Raji (cell line): ENCODE data around the gene MAFB.

Source experiments
- POLR2A ChIP-seq: IDR thresholded peaks from 2 replicates; pipeline ENCODE4 v1.6.1; 2011; ENCODE audit warnings: low read depth, low read length, control low read depth; ENCODE audit not compliant: insufficient read depth

The MAFB gene

DNA sequence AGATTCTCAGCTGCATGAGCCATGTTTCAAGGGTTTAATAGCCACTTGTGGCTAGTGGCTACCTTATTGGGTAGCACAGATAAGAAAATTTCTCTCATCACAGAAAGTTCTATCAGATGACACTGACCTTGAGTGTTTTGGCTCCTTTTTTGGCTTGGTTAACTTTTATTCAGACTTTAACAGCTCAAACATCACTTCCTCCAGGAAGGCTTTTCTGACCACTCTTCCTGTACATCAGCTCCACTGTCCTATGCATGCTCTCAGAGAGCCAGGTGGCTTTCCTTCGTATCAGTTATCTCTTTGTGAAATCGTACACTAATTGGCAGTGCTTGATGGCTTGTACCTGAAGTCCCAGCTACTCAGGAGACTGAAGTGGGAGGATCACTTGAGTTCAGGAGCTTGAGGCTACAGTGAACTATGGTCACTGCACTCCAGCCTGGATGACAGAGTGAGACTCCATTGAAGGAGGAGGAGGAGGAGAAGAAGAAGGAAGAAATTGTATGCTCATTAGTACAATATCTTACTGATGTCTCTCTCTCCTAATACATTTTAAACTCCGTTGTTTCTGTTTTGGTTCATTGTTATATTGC is 10.7 kb downstream of the MAFB start:
- no peak for TF ChIP-seq POLR2A

DNA sequence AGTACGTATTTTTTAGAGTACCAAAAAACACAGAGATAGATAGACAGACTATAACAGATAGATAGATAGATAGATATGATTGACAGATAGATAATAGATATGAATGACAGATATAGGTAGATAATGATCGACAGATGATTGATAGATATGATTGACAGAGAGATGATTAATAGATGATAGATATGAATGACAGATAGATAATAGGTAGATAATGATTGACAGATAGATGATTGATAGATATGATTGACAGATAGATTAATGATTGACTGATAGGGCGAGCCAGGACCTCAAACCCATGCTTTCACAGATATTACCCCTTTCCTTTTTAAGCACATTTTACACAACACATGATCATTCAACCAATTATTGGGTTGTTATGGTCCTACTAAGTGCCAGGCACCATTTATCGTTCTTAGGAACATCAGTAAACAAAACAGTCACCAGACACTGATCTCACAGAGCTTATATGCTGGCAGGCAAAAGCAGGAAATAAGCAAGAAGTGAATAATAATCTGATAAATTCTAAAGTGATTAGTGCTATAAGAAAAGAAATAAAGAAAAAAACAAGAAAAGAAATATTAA is 11.6 kb downstream of the MAFB start:
- no peak for TF ChIP-seq POLR2A

DNA sequence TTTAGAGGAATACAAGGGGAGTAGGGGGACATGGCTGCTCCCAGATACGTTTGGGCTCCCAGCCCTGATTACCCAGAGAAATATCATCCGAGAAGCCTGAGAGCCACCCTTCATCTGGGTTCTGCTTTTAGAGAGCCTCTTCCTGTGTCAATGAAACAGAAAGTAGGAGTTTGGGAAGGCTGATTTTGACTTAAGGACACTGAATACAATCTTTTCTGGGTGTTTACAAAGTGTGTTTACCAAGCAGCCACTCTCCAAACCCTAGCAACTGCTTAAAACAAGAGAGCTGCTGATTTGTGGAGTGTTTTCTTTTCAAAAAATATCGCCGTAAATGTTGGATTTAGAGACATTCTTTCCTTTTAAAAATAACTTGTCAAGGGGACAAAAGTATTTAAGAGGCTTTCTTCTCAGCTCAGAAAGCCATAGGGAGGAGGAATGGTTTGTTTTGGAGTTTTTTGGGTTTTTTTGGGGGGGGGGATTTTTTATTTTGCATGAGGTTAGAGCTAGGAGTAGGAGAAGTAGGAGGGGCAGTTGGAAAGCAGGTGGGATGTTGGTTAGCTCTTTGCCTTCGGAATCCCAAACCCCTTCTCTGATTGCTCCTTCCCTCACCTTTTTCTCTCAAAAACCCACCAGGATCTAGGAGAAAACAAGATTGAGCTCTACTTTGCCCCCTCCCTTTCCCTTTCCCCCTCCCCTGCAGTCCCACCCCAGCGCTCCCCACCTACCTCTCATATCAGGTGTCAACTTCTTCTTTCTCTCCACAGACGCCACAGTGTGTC is 12.4 kb downstream of the MAFB start:
- TF ChIP-seq POLR2A = no peak

DNA sequence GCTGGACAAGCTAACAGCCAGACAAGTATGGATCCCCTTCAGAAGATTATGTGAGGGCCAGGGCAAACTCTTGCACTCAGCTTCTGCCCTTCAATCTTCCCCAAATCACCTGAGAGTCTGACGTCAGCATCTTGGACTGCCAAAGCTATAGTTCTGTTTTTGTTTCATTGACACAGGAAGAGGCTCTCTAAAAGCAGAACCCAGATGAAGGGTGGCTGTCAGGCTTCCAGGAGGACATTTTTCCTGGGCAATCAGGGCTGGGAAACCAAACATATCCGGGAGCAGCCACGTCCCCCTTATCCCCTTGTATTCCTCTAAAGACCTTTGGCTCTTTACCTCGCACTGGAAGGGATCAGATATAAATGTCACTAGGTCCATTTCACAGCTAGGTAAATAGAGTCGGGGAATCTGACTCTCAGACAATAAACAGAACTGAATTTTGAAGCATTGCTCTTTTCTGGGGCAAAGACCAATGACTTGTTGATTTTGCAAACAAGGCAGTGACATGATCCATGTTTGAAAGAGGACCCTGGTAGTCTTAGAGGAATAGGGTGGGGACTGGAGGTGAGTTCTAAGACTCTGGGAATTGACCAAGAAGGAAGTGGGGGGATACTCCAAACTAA is 13.3 kb downstream of the MAFB start:
- TF ChIP-seq POLR2A = no peak

DNA sequence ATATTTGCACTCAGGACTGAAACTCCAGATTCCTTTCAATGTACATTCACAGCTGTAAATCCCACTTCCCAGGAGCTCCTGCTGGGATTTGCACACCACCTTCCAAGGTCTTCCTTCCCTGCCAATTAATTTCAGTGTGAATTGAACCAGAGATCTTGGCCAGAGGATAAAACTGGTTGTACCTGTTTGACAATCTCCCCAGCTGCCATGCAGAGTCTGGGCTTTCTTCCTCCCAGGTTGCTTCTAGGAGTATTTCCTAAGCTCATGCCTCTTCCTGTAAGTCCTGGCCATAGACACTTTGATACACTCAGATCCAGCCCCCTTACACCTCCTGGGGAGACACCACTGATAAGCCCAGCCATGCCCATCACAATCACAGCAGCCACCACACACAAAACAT is 15.6 kb downstream of the MAFB start:
- no peak for TF ChIP-seq POLR2A

DNA sequence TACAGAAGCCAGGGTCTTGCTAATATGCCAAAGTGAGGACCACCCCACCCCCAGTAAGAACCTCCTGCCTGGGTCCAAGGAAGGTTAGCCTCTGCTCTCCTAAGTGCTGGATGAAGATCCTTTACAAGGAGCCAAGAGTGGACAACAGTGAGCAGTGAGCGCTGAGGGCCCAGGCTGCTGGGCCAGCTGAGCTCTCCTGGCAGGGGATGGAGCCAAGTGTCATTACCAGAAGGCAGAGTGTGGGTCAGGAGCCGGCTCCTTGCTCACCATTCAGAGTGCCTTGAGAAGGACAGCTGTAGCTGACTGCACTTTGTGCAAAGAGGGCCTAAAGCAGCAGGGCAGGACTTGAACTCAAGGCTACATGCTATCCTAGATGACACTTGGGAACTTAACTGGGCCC is 16.9 kb downstream of the MAFB start:
- no peak for TF ChIP-seq POLR2A

DNA sequence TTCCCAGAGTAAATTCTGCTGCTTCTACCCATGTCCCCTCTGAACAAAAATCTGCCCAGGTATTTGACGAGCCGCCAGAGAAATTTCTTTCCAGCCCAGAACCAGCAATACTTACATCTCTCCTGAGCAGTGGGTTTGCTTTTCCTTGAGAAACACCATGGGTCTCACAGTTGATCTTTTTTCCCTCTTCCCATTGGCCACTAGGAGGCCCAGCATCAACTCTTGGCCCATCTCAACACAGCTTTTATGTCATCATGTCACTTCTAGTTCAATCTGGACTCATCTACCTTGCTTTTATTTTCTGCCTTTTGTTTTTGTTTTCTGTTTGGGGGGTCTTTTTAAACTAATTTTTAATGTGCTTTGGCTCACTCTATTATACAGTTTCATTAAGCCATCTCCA is 18.8 kb downstream of the MAFB start:
- no peak for TF ChIP-seq POLR2A

DNA sequence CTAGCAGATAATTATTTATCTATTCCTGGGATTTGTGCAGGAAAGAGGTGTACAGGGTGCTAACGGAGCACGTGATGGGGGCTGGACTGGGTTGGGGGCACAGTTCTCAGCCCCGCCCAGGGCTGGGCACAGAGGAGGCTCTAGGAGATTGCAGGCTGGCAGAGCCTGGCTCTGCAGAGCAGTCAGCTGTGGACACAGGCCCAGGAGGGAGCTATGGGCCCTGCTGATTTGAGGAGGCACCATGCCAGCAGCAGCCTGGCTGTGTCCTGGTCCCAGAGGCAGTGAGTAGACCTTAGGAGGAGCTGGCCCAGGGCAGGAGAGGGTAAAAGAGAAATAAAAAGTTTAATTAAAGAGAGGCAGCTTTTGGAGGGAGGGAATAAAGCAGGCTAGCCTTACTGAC is 19.3 kb downstream of the MAFB start:
- TF ChIP-seq POLR2A = no peak

DNA sequence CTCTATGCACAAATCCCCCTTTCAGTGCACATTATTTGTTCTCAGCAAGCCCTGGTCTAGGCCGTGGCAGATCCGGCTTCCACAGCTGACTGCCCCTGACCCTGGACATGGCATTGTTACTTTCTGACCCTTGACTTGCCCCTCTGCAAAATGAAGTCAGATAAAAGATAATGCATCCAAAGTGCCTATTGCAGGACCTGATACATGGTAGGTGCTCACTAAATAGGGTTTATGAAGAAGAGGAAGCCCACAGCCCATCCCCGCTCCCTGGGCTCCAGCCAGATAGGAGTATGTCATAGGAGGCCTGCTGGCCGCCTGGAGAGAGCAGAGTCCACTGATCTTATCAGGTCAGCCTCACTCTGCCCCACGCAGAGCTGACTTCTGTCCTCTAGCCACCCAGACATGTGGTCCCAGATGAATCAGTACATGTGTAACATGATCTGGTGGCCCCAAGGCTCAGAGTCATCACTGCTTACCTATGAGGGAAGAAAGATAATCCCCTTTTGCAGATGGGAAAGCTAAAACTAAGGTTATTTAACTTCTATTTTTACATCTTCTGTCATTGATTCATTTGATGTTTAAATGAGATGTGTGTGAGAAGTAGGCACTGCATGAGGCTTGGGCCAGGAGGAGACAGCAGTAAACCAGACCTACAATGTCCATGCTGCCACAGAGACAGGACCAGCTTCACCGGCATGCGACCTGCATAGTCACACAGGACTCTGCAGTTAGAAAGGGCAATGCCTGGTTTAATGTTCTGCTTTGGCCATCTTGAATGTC is 20.4 kb downstream of the MAFB start:
- TF ChIP-seq POLR2A = no peak

DNA sequence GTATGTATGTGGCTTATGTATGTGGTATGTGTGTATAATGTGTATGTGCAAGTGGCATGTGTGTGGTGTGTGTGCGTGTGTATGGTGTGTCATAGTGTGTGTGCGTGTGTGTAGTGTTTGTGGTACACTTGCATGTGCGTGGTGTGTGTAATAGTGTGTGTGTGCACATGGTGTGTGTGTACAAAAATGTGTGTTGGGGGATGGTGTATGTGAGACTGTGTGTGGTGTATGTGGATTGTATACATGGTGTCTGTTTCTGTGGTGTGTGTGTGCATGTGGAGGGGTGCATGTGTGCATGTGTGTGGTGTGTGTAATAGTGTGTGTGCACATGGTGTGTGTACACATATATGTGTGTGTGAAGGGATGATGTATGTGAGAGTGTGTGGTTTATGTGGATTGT is 21.5 kb downstream of the MAFB start:
- no peak for TF ChIP-seq POLR2A

DNA sequence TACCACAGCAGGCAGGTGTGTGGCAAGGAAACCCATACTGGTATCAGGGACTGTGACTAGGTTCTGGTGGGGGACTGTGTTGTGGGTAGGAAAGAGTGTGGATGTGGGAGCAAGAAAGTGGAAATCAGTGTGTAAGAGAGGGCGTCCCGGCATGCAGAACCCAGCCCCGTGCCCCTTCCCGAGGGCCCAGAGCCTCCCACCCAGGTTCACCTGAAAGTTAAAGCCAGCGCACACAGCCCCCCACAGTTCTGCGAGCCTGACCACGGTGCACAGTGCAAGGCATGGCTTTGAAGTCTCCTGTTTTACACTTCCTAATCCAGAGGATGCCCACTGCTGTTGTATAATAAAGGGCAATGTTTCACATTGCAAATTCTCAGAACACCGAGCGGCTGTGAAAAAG is 22.7 kb downstream of the MAFB start:
- TF ChIP-seq POLR2A = no peak

DNA sequence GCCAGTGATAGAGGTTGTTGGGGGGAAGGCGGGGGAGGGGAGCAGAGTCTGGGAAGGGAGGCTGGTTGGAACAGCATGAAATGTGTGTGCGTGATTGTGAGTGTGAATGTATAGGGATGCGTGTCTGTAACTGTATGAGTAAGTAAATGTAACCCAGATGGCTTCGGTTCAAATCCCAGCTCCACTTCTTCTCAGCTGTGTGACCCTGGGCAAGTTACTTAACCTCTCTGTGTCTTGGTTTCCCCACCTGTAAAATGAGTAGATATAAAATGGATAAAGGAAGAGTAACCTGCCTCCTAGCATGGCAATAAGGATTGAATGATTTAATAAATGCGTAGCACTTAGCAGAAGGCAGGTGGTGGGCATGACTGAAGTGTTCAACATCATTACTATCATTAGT is 24.1 kb downstream of the MAFB start:
- no peak for TF ChIP-seq POLR2A

DNA sequence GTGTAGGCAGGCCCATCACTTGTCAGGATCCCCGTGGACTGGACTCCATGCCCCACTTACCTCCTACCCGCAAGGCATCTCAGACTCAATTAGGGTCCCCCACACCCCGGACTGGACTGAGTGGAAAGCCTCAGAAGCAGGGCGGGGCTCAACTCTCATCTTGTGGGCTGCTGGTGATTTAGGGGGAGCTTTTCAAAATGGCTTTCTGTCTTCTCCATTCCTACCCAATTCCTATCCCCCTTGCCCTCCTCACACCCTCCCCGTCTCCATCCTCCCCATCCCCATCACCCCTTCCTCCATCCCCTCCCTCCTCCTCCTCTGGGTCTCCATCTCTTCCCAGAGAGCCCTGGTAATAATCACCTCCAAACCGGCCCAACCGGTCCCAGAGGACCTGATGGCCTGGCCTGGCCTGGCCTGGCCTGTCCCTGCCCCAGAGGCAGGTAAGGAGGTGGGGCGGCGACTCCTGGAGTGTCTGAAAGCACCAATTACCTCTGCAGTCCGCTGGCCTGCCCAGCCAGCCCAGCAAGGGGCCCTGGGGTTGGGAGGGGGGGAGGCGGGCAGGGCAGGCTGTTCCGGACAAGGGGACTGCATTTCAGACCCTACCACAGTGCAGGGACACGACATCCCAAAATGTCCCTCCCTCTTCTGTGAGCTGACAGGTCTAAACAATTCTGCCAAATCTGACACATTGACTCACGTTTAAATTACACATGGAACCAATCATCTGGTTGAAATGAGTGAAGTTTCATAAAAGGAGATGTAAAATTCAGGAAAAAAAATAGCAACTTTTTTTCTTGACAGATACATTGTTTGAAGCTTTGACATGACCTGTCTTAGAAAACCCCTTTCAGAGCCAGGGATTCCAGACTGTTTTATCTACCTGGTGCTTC is 24.8 kb downstream of the MAFB start:
- no peak for TF ChIP-seq POLR2A

DNA sequence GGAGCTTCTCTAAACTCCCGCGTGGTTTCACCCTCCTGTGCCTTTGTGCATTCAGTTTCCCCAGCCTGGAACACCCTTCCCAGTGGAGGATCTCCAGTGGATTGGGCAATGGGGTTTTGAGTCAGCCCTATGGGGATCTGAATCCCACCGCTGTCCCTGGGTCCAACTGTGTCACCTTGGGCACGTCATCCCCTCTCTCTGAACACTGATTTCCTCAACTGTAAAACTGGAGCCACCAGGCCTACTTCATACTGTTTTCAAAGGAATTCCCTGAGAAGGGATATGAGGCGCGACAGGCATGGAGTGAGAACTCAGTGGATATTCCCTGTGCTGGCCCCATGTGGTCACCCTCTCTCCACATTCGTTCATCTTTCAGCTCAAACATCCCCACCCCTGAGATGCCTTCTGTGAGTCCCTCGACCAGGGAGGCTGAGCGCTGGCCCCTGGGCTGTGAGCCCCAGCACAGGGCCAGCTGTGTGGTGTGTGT is 25.7 kb downstream of the MAFB start:
- no peak for TF ChIP-seq POLR2A
